Natural killer cell treated with Interleukin-12 subunit alpha and Interleukin-12 subunit beta and Interleukin-15 and Interleukin-18, amount 100 ng/mL, for 72 hours (primary cell): ENCODE data around the gene ZNF579. TPM values are rescaled to one million over a fixed set of nuclear protein-coding genes. Genes with fewer than 3 reads are reported as not detected.
A peak's percentile ranks its signal among the peaks of the same experiment; 100 is the strongest.

Source experiments
- ATAC-seq, 2 donors: fragments of 150-1000 bp; cut with Tn5 transposase in 1 of 2; sonication (Bioruptor Pico), chemical (Tn5 transposase) in 1 of 2; 2 replicates each; pipeline ENCODE4 v1.10.0; 2021
- DNase-seq: peaks from one replicate; pipeline ENCODE4 v3.0.0; 2022; ENCODE audit warnings: low spot score
- H3K27ac Mint-ChIP-seq, 2 donors: 1 replicate in 1 of 2; 2 replicates in 1 of 2; pipeline ENCODE4 v1.8.0; 2022; ENCODE audit warnings: mixed read lengths in 2 of 2, mild to moderate bottlenecking in 1 of 2, moderate library complexity in 1 of 2
- H3K27me3 Mint-ChIP-seq, 2 donors: 1 replicate in 1 of 2; 2 replicates in 1 of 2; pipeline ENCODE4 v1.8.0; 2022; ENCODE audit warnings: mixed read lengths in 2 of 2
- H3K36me3 Mint-ChIP-seq: one replicate; pipeline ENCODE4 v1.8.0; 2022; ENCODE audit warnings: mixed read lengths
- H3K4me1 Mint-ChIP-seq, 2 donors: 1 replicate in 1 of 2; 2 replicates in 1 of 2; pipeline ENCODE4 v1.8.0; 2022; ENCODE audit warnings: low read depth in 2 of 2, mixed read lengths in 2 of 2, mild to moderate bottlenecking in 1 of 2
- H3K4me3 Mint-ChIP-seq: one replicate; pipeline ENCODE4 v1.8.0; 2022; ENCODE audit warnings: mixed read lengths
- H3K9me3 Mint-ChIP-seq: 2 replicates; pipeline ENCODE4 v1.8.0; 2022; ENCODE audit warnings: mixed read lengths
- total RNA-seq, 2 donors: library from RNA; stranded (reverse); gene quantifications; one replicate each; pipeline ENCODE4 v1.2.3, GENCODE V29; 2022

Gene ZNF579
- total RNA-seq, 2 donors from 2014 or later: 6.5 to 10.2 TPM

GRCh38 chr19:55605207-55605636 lies 24.6 kb upstream of the ZNF579 start:
- peaks cover 57 to 60% of the 10 kb centered on the region in 2 donors for H3K4me1 Mint-ChIP-seq
- H3K9me3 Mint-ChIP-seq: no peaks in the 10 kb centered on the region
- H3K27me3 Mint-ChIP-seq: no peaks in the 10 kb centered on the region
- peak overlapping the region; percentile 99 for H3K4me3 Mint-ChIP-seq
- DNase-seq: peak; percentile 99
- no peaks in the 10 kb centered on the region for H3K36me3 Mint-ChIP-seq
- H3K27ac Mint-ChIP-seq: peak overlapping the region; percentile 88 to 95
- ATAC-seq: peak; percentile 88 to 91

- Mint-ChIP-seq H3K36me3 (no peaks in the 10 kb centered on the region), H3K27me3 (no peaks in the 10 kb centered on the region), H3K4me3 (peak overlapping the region; percentile 62), H3K9me3 (peaks cover 2% of the 10 kb centered on the region), H3K27ac (peak overlapping the region; percentile 88 to 95), H3K4me1 (peaks cover 52 to 54% of the 10 kb centered on the region in 2 donors)
- DNase-seq (no peak), ATAC-seq (no peak)
Observed at GRCh38 chr19:55603581-55604292, 23.1 kb upstream of the ZNF579 start.

DNA sequence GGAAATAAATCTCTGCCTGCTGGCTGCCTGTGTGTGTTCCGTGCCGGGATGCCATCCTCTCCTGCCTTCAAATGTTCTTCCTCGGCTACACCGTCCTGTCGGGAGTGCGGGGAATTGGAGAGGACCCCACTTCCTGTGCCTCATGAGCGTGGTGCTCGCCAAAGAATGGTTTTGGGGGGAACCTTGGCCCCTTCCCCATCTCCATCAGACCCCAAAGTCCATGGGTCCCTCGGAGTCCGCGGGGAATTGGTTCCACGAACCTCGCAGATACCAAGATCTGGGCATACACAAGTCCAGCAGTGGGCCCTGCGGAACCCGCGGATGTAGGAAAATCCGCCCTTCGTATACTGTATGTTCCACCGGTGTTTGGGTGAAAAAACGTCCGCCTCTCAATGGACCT lies 22.5 kb upstream of the ZNF579 start:
- Mint-ChIP-seq H3K9me3 (peaks cover 4% of the 10 kb centered on the region), H3K4me3 (peak overlapping the region; percentile 62), H3K36me3 (no peaks in the 10 kb centered on the region), H3K4me1 (peaks cover 53% of the 10 kb centered on the region in 2 donors), H3K27me3 (no peaks in the 10 kb centered on the region), H3K27ac (peak overlapping the region; percentile 88 to 95)
- ATAC-seq: no peak
- DNase-seq: no peak

- no peak for DNase-seq
- Mint-ChIP-seq H3K9me3 (peaks cover 4% of the 10 kb centered on the region), H3K27me3 (no peaks in the 10 kb centered on the region), H3K4me1 (peaks cover 47 to 48% of the 10 kb centered on the region in 2 donors), H3K27ac (peak overlapping the region; percentile 82 to 90), H3K4me3 (no peak overlapping the region), H3K36me3 (no peaks in the 10 kb centered on the region)
- no peak for ATAC-seq
Observed at GRCh38 chr19:55602104-55603001, 21.7 kb upstream of the ZNF579 start.

GRCh38 chr19:55601084-55601483 lies 20.4 kb upstream of the ZNF579 start:
- H3K27me3 Mint-ChIP-seq: no peaks in the 10 kb centered on the region
- H3K36me3 Mint-ChIP-seq: no peaks in the 10 kb centered on the region
- peak overlapping the region; percentile 82 to 90 for H3K27ac Mint-ChIP-seq
- H3K9me3 Mint-ChIP-seq: peaks cover 4% of the 10 kb centered on the region
- H3K4me3 Mint-ChIP-seq: peak overlapping the region; percentile 93
- H3K4me1 Mint-ChIP-seq: peaks cover 35 to 39% of the 10 kb centered on the region in 2 donors
- DNase-seq (no peak), ATAC-seq (no peak)

DNA sequence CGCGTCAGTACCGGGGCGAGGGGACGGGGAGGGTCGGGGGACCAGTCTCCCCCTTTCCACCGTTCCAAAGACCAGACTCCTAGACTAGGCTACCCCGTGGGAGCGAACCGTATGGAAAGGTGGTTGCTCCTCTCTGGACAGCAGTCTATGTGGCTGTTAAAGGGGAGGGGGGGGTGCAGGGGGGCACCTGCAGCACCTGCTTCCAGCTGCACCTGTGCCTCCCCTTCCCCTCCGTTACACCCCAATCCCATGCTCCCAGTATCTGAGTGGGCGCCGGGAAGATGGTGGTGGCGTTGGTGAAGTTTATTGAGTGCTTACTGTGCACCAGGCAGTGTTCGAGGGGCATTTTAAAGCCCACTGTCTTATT lies 20.0 kb upstream of the ZNF579 start:
- ATAC-seq (no peak), DNase-seq (no peak)
- Mint-ChIP-seq H3K36me3 (peaks cover 3% of the 10 kb centered on the region), H3K4me1 (peaks cover 31 to 36% of the 10 kb centered on the region in 2 donors), H3K27ac (peak overlapping the region; percentile 82 to 90), H3K27me3 (no peaks in the 10 kb centered on the region), H3K9me3 (peaks cover 4% of the 10 kb centered on the region), H3K4me3 (peak overlapping the region; percentile 93)

DNA sequence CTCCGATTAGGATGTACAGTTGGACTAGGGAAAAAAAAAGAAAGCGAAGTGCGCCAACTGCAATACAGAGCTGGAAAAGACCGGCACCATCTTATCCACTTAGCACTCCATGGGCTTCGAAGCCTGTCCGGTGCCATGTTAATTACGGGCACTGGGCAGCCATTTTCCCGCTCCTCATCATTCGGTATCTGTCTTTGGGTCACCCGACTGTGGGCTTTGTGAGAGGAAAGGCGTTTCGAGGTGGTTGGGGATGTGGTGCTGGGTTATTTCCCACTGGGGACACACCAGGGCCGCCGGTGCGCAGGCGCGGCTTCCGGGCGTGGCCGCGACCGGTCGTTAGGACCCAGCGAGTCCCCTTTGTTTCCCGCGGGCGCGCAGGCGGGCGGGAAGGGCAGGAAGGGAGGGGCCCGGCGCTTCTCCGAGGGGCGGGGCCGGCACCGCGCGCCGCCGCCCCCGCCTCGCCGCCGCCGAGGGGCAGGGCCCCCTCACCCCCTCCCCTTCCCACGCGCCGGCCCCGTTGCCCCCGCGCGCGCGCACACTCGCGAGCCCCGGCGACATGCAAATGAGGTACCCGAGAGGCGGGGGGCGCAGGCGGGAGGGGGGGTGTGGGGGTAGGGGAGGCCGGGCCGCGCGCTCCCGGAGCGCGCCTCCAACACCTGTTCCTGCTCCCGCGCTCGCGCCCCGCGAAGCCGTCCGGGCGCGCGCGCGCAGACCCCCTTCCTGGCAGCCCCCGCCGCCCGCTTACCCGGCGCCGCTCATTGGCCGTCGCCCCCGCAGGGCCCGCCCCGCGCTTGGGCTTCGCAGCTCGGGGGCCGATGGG lies 19.4 kb upstream of the ZNF579 start, which contains the start of gene ZNF524:
TSS of gene ZNF524 (plus strand) at position 447 of the 820 bp plus-strand sequence. CDS start 1,825 bp downstream, outside the sequence.
- Mint-ChIP-seq H3K27ac (peak within 1 kb of the TSS; percentile 97 to 98), H3K36me3 (peaks cover 9% of the 10 kb centered on the region), H3K4me1 (peaks cover 31 to 36% of the 10 kb centered on the region in 2 donors), H3K9me3 (peaks cover 4% of the 10 kb centered on the region), H3K27me3 (no peaks in the 10 kb centered on the region), H3K4me3 (peak within 1 kb of the TSS; percentile 98)
- DNase-seq (peak; percentile 93), ATAC-seq (peak; percentile 69 to 75)

GRCh38 chr19:55599468-55599841 lies 18.8 kb upstream of the ZNF579 start, which contains the start of gene FIZ1:
Gene FIZ1 (minus strand): TSS chr19:55599517. CDS start chr19:55597865, 1,652 bp downstream.
- Mint-ChIP-seq H3K36me3 (peaks cover 13% of the 10 kb centered on the region), H3K9me3 (peaks cover 7% of the 10 kb centered on the region), H3K27ac (peak within 1 kb of the TSS; percentile 97 to 98), H3K4me3 (peak within 1 kb of the TSS; percentile 98), H3K4me1 (peaks cover 26 to 32% of the 10 kb centered on the region in 2 donors), H3K27me3 (no peaks in the 10 kb centered on the region)
- ATAC-seq (peak; percentile 82 to 87), DNase-seq (peak; percentile 96)

- Mint-ChIP-seq H3K36me3 (peaks cover 13% of the 10 kb centered on the region), H3K4me3 (peak overlapping the region; percentile 98), H3K27ac (peak overlapping the region; percentile 97 to 98), H3K4me1 (peaks cover 23 to 30% of the 10 kb centered on the region in 2 donors), H3K9me3 (peaks cover 7% of the 10 kb centered on the region), H3K27me3 (no peaks in the 10 kb centered on the region)
- ATAC-seq: peak; percentile 87 to 91
- DNase-seq: peak; percentile 96
Observed at GRCh38 chr19:55598719-55599467, 18.2 kb upstream of the ZNF579 start.

DNA sequence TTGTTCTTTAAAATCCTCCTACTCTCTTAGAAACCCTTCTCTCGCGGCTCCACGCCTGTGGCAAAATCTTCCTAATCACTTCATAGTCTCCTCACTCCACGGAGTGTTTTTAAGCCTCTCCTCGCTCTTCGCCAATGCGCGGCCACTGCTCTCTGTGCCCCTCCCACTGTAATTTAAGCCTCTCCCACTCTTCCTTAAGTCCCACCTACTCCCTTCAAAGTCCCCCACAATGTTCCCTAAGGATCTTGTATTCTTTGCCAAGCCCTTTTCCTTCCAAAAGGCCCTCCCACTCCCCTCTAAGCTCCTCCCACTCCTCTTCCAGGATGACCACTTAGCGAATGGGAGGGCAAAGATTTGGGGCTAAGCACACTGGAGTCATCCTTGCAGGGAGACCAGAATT lies 17.4 kb upstream of the ZNF579 start:
- Mint-ChIP-seq H3K27ac (peak overlapping the region; percentile 97 to 98), H3K4me3 (no peak overlapping the region), H3K4me1 (peaks cover 16 to 24% of the 10 kb centered on the region in 2 donors), H3K27me3 (no peaks in the 10 kb centered on the region), H3K36me3 (peaks cover 13% of the 10 kb centered on the region), H3K9me3 (peaks cover 7% of the 10 kb centered on the region)
- no peak for DNase-seq
- ATAC-seq: no peak

DNA sequence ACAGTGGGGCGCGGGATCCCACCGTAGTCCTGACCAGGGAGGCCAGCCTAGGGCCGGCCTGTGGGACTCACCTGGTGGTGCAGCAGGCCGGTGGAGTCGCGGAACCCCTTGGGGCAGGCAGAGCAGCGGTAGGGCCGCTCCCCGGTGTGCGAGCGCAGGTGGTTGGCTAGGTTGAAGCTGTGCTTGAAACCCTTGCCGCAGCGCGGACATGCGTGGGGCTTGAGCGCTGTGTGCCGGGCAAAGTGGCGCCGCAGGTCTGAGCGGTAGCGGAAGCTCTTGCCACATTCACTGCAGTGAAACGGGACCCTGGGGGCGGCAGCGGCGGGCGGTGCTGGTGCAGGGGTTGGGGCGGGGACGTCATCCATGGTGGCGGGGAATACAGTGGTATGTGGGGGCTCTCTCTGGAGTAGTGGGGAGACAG lies 16.9 kb upstream of the ZNF579 start:
- H3K4me3 Mint-ChIP-seq: no peak overlapping the region
- peaks cover 16 to 24% of the 10 kb centered on the region in 2 donors for H3K4me1 Mint-ChIP-seq
- peaks cover 7% of the 10 kb centered on the region for H3K9me3 Mint-ChIP-seq
- H3K27me3 Mint-ChIP-seq: no peaks in the 10 kb centered on the region
- H3K27ac Mint-ChIP-seq: no peak overlapping the region
- DNase-seq (no peak), ATAC-seq (no peak)
- peaks cover 13% of the 10 kb centered on the region for H3K36me3 Mint-ChIP-seq

GRCh38 chr19:55596304-55596703 lies 15.7 kb upstream of the ZNF579 start:
- Mint-ChIP-seq H3K27me3 (no peaks in the 10 kb centered on the region), H3K27ac (no peak overlapping the region), H3K4me3 (no peak overlapping the region), H3K36me3 (peaks cover 13% of the 10 kb centered on the region), H3K4me1 (peaks cover 15 to 18% of the 10 kb centered on the region in 2 donors), H3K9me3 (peaks cover 7% of the 10 kb centered on the region)
- no peak for DNase-seq
- ATAC-seq: no peak
